HG03025 (cell line): ENCODE results near the gene SEZ6.

Source experiments
- ATAC-seq: cut with Tn5 transposase; IDR thresholded peaks from one replicate; pipeline ENCODE4 v1.9.1; 2021; ENCODE audit warnings: mild to moderate bottlenecking, moderate library complexity; ENCODE audit not compliant: unreplicated experiment, low FRiP score

Gene SEZ6

DNA sequence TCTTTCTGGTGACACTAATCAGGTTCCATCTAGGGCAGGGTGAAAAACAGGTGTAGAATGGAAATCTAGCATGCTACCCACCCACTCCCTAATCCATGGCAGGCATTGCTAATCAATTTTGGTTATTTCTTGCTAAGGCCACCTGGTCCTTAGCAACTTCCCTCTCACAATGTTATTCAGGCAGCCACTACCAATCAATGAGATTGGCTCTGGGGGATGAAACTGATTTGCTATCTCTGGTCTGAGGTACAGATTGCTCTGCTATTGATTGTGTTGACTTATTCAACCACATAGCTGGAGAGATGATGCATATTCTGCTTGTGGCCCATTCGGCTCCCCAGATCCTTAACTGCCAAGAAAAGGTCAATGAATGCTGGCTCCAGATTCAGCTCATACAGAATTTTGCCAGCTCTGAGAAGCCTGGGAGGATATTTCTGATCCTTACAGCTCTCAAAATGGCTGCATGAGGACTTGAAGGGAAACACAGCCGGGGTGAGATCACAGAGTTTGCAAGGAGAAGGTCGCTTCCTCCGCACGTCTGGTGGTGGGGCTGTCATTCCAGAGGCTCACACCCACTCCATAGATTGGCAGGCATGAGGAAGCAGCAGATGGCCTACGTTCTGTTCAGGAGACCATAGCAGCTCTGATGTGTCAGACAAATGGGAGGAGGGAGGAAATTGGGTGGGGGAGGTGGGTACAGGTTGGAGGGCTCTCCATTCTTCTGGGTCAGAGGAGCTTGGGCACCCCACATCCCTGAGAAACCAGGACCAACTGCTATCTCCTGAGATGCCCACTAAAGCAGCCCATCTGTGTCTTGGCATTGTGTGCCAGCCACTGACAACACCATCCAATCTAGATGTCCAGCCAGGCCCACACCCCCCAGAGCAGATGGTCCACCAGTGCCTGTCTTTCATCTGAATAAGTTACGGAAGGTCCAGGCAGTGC, 22.3 kb downstream of the SEZ6 start:
- ATAC-seq: no peak

DNA sequence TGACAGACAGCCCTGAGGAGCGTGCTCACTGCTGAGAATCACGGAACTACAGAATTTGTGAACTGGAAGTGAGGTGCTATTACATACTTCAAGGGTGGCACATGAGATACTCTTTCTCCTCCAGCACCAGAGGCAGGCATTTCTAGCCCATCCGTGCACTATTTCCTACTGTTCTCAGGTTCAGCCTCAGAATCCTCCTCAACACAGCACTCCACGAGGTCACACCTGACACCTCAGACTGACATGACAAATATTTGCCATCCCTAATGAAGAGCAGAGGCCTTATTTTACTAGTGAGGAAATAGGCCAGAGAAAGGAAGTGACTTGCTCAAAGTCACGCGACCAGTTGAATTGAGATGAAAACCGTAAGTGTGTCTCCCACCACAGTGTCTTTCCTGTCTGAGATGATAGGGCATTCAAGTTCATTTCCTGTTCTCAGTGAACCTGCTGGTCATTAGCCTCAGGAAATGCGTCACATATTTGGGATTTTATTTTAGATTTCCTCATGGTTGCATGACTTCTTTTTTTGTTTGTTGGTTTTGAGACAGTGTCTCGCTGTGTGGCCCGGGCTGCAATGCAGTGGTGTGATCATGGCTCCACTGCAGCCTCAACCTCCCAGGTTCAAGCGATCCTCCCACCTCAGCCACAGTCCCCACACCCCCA, 23.6 kb downstream of the SEZ6 start:
- no peak for ATAC-seq

DNA sequence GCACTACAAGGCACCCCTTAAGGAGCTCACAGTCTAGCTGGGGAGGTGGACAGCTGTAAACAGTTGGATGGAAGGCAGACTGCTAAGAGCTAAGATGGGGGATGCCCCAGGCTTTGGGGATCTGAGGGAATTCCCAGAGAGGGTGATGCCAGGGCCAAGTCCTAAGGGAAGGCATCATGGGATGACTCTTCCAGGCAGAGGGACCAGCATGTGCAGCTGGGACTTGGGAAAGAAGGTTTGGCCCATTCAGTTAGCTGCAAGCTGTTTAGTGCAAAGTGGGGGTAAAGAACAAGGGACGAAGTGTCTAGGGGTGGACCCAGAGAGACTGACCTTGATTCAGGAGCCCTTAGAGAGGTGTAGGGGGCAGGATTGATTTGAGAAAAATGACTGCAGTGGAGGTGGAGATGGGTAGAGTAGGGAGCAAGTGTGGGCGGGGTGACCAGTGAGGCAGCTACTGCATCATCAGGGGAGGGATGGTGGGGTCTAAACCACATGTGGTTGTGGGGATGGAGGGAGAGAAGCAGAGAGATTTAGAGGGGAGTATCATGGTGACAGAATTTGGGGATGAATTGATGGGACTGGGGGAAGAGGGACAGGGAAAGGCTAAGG, 27.4 kb downstream of the SEZ6 start:
- no peak for ATAC-seq

DNA sequence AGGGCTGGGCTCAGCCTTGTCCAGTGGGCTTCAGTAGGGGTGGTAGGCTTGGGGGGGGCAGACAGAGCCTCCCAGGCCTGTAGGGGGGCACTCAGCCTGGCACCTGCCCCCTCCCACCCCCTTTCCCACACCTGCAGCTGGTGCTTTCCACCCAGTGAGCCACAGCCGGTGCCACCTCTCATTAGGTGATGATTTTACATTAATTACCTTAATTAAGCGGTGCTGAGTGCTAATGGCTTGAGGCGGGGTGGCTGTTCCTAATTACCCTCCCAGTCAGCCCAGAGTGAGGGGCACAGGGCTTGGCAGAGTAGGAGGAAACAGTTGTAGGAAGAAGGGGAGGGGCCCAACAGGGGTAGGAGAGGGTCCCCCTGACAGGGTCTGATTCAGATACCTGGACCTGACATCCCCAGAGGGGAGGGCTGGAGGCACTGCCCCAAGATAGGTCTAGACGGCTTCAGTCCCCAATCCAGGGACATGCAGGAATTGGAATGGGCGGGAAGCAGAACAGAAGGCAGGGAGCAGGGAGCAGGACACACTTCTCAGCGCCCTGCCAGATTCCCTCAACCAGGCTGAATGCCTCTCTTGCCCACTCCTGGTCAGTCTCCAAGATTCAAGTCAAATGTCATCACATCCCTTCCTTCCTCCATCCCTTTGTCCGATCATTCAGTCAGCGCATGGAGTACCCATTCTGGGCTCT, 28.0 kb downstream of the SEZ6 start:
- no peak for ATAC-seq

DNA sequence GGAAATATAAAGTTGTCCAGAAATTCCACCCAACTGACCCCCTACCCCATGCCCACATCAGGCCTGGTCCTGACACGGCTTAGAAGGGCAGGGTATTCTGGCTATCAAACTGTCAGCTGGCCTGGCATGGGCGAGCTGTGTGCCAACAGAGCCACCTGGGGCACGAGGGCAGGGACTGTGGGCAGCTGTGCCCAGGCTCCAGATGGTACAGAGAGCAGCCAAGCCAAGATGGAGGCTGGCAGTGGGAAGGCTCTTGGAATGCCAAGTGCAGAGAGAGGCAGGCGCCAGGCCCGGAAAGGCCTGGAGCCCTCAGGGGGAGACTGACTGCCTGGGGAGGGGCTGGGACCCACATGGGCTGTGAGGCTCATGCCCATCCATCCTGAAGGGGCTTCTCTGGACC, 30.2 kb downstream of the SEZ6 start:
- no peak for ATAC-seq

DNA sequence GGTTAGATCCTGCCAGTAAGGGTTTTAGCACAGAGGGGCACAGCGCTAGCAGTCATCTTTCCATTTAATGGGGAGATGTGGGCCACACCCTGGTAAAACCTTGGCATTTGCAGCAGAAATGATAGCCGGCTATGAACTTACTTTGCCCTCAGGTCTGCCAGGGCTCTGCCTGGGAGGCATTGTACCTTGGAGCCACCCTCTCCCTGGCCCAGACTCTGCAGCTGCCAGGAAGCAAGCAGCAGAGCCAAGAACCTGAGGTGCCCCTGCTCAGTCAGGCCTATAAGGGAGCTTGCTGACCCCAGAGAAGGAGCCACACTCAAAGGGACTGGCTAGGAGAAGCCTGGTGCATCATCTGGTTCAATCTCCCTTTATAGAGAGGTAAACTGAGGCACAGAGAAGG, 30.8 kb downstream of the SEZ6 start:
- ATAC-seq: no peak

DNA sequence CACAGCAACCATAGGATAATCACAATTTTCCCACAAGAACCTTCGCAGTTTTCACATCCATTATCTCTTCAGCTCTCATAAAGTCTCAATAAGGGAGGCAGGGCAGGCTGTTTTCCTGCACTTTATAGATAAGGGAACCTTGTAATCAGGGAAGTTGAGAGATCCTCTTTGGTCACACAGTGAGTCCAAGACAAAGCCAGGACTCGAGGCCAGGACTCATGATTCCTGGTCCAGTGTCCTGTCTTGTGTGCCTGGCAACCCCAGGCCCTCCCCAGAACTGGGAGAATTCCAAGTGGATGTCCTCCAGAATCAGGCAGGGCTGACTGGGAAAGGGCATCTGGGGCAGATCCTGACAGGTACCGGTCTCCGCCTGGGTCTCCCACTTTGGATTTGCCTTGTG, 31.4 kb downstream of the SEZ6 start:
- no peak for ATAC-seq

DNA sequence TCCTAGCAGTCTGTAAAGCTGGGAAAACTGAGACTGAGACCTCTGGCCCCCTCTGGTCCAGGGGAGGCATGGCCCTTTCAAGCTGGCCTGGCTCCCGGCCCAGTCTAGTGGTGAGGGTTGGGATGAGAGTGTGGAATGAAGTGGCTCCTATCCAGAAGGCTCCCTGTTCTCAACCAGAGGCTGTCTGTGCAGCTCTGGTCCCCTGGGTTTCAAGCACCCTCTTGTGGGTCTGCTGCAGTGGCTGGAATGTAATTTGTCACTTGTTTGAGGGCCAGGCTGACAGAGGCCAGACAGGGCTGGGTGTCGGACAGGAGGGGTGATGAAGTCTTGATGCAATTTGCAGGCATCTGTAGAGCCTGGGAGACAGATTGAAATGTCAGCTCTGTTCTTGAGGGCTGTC, 32.4 kb downstream of the SEZ6 start:
- no peak for ATAC-seq

DNA sequence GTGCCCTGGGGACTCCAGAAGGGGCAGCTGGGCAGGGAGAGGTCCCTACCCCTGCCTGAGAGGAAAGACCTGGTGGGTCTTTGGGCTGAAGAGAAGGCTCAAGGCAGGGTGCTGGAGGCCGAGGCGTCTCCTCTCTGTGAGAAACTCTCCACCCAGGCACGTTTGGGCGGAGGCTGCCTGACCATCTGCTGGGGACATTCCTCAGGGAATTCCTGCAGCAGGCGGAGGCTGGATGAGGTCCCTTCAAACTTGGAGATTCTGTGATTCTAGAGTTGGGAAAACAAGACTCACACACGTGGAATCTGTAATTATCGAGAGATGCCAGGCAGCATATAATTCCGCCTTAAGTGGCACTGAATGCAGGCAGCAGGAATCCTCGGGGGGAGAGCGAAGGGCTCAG, 33.4 kb downstream of the SEZ6 start:
- no peak for ATAC-seq

DNA sequence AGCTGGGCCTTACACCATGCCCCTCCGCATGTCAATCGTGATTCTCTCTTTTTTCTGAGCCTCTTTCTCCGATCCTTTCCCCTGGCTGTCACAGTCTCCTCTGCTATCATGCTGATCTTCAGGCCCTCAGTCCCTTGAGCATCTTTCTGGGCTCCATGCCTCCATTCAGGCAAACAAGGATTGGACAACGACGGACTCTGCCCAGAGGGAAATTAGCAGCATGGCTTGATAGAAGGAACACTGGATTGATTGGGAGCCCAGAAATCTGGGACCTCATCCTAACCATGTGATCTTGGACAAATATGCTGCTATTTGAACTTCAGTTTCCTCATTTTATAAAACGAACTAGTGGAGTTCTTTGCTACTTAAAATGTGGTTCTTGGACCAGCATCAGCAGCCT, 35.0 kb downstream of the SEZ6 start:
- ATAC-seq: no peak

DNA sequence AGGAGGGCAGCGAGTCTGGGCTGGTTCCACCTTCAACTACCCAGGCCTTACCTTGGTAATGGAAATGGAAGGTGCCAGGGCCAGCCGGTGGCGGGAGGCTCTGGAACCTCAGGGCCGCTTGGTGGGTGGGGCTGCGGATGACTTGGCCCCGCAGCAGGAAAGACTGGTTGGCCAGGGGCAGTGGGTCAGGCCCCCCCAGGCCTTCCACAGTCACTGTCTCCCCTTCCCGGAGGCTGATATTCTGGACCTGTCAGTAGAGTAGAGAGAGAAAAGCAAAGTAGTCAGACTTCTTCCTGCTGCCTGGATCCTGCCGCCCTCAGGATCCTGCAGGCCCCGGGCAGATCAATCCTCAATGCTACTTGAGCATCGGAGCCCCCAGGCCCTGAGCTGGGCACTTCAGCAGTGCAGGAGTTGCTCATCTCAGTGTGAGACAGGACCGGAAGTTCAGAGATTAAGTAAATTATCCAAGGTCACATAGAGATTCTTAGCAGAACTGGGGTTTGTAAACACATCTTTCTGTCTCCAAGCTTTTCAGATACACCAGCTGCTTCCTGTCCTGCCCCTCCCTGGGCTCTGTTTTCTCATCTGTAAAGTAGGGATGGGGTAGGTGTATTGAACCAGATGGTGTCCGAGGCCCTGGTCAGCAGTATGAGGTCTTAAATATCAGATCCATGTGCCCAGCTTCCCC, 36.0 kb downstream of the SEZ6 start:
- ATAC-seq: no peak

DNA sequence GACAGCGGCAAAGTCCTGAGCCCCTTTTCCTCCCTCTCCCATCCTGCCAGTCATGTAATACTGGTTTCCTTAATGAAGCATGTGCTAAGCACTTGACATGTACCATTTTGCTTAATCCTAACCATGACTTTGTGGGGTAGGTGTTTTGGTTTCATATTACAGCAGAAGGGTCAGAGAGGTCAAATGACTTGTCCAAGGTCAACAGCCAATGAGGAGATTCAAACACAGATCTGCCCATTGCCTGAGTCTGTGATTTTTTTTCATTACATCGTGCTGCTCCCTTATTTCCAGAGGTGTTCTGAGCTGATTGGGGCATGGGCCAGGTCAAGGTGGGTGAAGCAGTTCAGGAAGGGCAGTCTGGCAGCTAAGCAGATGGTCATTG, 36.9 kb downstream of the SEZ6 start:
- ATAC-seq: no peak

DNA sequence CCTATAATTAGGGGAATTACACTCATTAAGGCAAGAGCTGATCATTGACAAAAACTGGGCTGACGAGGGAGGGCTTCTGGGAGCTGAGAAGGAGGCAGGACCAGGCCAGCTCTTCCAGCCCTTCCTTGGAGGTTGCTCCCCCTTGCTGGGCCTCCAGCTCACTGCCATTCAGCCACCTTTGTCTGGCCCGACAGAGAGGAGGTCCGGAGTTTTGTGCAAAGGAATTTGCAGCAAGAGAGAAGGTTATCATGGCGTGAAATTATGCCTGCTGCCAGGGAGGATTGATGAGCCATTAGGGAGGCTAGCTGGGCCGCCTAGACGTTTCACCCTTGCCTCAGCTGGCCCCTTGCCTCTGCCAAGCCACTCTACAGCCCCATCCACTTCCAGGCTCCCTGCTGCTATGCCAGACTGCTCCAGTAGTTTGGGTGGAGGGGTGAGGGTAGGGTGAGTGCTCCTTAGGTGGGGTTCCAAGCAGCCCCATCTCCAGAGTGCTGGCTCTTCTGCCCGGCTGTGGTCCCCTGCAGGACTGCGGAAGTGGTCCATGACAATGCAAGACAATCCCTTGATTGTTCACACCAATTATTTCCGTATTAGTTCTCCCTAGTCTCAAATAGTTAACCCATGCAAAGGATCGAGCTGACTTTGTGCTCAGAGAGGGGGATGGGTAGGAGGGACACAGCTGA, 37.5 kb downstream of the SEZ6 start:
- no peak for ATAC-seq

DNA sequence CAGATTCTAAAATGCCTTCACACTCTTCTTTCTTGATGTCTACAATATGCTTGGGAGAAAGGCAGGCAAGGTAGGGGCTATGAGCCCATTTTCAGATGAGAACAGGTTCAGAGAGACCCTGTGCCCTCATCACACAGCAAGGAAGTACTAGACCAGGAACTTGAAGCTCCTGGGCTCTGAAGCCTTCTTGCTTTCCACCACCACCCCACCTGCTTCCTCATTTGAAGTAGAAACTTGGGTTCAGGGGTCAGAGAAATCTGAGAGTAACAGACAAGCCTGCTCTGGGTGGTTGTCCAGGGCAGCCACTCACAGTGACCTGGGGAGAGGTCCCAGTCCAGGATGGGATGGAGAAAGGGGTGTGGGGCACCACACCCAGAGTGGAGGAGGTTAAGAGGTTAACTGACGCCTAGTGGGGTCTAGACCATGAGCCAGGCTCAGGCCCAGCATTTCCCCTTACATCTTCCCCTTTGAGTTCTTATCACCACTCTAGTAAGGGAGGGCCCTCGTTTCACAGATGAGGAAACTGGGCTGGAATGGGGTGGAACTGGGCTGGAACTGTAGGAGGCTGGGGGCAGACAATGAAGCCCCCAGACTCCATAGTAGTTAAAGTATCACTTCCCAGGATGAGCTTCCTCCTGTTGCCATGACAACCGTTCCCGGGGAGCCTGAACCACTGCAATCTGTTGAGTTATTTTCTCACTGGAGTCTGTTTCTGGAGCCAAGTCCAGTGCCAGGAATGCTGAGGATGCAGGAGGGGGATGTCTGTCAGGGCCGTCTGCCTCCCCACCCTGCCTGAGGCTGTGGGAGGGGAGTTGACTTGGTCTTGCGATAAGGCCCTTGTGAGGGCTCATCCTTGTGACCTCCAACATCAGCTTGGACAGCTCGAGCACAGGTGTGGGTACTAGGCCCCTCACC, 38.4 kb downstream of the SEZ6 start:
- ATAC-seq: no peak

DNA sequence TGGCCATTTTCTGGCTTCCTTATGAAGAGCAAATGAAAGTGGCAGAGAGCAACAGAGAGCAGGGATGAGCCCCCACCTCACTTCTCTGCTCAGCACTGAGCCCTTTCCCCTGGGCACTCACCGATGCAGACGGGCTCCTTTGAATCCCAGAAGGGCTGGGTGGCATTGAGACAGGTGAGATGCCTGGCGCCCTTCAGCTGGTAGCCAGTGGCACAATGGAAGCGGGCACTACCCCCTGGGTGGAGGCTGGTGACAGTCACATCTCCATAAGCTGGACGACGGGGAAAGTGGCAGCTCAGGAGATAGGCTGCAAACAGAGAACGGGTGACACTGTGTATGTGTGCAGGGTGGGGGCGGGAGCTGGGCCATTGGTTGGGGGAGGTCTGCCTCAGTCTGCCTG, 42.0 kb downstream of the SEZ6 start:
- no peak for ATAC-seq

DNA sequence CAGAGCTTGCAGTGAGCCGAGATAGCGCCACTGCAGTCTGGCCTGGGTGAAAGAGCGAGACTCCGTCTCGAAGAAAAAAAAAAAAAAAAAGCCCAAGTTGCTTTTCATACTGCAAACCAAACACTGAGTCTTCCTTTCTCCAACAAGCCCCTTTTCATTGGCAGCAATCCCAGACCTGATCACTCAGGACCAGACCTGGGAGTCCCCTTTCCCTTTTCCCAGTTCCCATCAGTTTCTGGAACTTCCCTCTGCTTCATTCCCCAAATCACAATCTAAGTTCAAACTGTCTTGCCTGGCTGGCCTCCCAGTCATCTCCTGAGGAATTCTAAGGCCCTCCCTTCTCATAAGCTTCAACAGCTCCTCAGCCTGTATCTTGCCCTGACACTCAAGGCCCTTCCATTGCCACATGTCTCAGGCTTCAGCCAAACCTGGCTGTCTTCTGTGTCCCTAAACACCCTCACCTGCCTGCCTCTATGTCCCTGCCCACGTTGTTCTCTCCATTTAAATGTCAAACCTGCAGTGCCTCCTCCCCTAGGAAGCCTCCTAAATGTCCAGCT, 42.7 kb downstream of the SEZ6 start:
- ATAC-seq: no peak

DNA sequence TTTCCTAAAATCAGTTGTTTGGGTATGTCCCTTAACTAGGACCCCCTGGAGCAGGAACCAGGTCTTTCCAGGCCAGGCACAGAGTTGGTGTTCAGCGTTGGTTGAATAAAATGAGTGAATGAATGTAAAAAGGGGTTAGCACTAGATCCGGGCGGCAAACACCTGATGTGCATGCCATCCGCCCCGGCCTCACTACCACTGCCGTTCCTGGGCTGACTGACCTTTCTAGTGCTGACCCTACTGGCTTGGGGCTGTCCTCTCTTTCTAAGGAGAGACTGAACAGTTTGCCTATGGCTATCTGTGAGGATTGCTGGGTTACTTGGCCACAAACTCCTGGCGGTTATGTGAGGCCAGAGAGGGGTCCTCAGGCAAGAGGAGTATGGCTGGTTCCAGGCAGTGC, 44.4 kb downstream of the SEZ6 start:
- no peak for ATAC-seq

DNA sequence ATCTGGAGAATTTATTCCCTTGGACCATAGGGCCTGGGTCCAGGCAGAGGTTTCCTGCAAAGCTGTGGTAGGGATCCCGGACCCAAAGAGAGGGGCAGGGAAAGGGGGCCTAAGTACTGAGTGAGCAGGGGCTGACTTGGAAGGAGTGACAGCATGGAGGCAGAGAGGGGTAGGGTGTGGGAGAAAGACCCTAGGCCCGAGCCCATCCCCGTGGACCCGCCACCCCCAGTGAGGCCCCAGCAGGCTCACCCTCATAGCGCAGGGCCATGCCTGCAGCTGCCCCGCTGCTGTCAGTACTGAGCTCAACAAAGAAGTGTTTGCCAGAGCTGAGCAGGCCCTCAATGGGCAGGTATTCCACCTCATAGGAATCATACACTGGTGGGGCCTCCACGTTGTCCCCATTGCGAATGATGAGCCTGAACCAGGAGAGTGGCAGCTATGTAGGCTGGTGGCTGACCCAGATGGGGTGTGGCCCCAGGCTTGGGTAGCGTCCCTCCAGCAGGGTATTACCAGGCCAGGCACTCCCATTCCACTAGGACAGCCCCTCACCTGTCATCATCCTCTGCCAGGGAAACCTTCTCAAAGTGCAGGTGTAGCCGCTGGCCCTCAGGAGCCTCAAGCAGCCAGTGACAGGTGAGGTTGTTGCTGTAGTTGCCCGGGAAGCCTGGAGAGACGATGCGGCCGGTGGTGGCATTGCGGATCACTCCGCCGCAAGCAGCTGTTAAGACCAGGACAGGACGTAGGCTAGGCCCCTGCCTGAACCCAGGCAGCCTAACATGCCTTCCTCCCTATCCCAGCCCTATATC, 45.4 kb downstream of the SEZ6 start:
- no peak for ATAC-seq
